Uterus (tissue), 4 donors: ENCODE measurements around the gene CASZ1. TPM values are rescaled to one million over a fixed set of nuclear protein-coding genes. Genes with fewer than 3 reads are reported as not detected.
A peak's percentile ranks its signal among the peaks of the same experiment; 100 is the strongest.

Experiments
- DNase-seq, 2 donors: peaks; one replicate each; pipeline ENCODE4 v3.0.0-alpha.2; 2019 to 2020
- H3K27ac ChIP-seq, 2 donors: fragments of 200-600 bp; sonication (generic); 1 replicate in 1 of 2; 2 replicates in 1 of 2; pipeline ENCODE4 v1.5.1; 2016 to 2018
- H3K27me3 ChIP-seq, 2 donors: fragments of 200-600 bp; sonication (generic); one replicate each; pipeline ENCODE4 v1.5.1; 2018 to 2019; ENCODE audit warnings: control low read depth in 1 of 2
- H3K36me3 ChIP-seq, 2 donors: fragments of 200-600 bp; sonication (generic); one replicate each; pipeline ENCODE4 v1.5.1; 2019; ENCODE audit warnings: control low read depth in 1 of 2
- H3K4me1 ChIP-seq, 2 donors: fragments of 200-600 bp; sonication (generic); one replicate each; pipeline ENCODE4 v1.5.1; 2018 to 2019; ENCODE audit warnings: control low read depth in 1 of 2
- H3K4me3 ChIP-seq, 2 donors: fragments of 200-600 bp; sonication (generic); 1 replicate in 1 of 2; 2 replicates in 1 of 2; pipeline ENCODE4 v1.5.1; 2018 to 2019; ENCODE audit warnings: mild to moderate bottlenecking in 1 of 2
- H3K9me3 ChIP-seq, 2 donors: fragments of 200-600 bp; sonication (generic); one replicate each; pipeline ENCODE4 v1.5.1; 2019; ENCODE audit warnings: control low read depth in 1 of 2
- CTCF ChIP-seq, 4 experiments: fragments of 200-600 bp in 2 of 4; fragments of 450-650 bp in 2 of 4; sonication (generic) in 2 of 4; IDR thresholded peaks; one replicate each; pipeline ENCODE4 v1.5.1; 2016 to 2019; ENCODE audit warnings: antibody characterized with exemption in 4 of 4, mild to moderate bottlenecking in 2 of 4, moderate library complexity in 1 of 4
- POLR2A ChIP-seq, 2 donors: fragments of 450-650 bp; IDR thresholded peaks; one replicate each; pipeline ENCODE4 v1.6.1; 2016; ENCODE audit warnings: antibody characterized with exemption in 2 of 2, mild to moderate bottlenecking in 1 of 2, moderate library complexity in 1 of 2
- intact Hi-C: fragments of 100-400 bp; cut with DNase I; formaldehyde crosslinking; loops from one replicate; pipeline ENCODE4 v1.15.1; 2023; ENCODE audit warnings: low total_unique reads
- total RNA-seq, 4 donors: library from RNA; depleted of rRNA in 3 of 4; stranded (reverse); fragments of >200 nt in 3 of 4; gene quantifications; one replicate each; pipeline versions ENCODE4 v1.1.0 to v1.2.4, GENCODE V29; 2014 to 2023
- donor health status: DM: yes; HTN: yes; CAD: no.

The CASZ1 gene
- total RNA-seq, 4 donors from 2014 or later: 0.59 to 49.2 (median 3.9) TPM

GRCh38 chr1:10629091-10629815, 167.2 kb downstream of the CASZ1 start:
- DNase-seq: peak in 1 of 2 donors; percentile 19
- no peaks in the 10 kb centered on the region for H3K27me3 ChIP-seq
- H3K36me3 ChIP-seq: no peaks in the 10 kb centered on the region
- H3K4me3 ChIP-seq: no peak overlapping the region
- no peak for TF ChIP-seq CTCF (IDR thresholded peaks at IDR 0.05)
- no peak for TF ChIP-seq POLR2A (IDR thresholded peaks at IDR 0.05)
- H3K9me3 ChIP-seq: no peaks in the 10 kb centered on the region
- intact Hi-C loops: no loop called here
- peaks cover 0 to under 1% of the 10 kb centered on the region in 2 donors for H3K4me1 ChIP-seq
- H3K27ac ChIP-seq: peak overlapping the region; percentile 50 to 65

- H3K4me1 ChIP-seq: no peaks in the 10 kb centered on the region
- peak overlapping the region; percentile 50 to 65 for H3K27ac ChIP-seq
- no peak for TF ChIP-seq CTCF (IDR thresholded peaks at IDR 0.05)
- no peak for TF ChIP-seq POLR2A (IDR thresholded peaks at IDR 0.05)
- no peaks in the 10 kb centered on the region for H3K27me3 ChIP-seq
- H3K36me3 ChIP-seq: no peaks in the 10 kb centered on the region
- no peak overlapping the region for H3K4me3 ChIP-seq
- DNase-seq: peak; percentile 74 to 76
- intact Hi-C loops: no loop called here
- no peaks in the 10 kb centered on the region for H3K9me3 ChIP-seq
Observed at GRCh38 chr1:10628685-10629084, 167.8 kb downstream of the CASZ1 start.

- H3K27me3 ChIP-seq: no peaks in the 10 kb centered on the region
- H3K9me3 ChIP-seq: no peaks in the 10 kb centered on the region
- intact Hi-C loops: no loop called here
- no peak overlapping the region for H3K4me3 ChIP-seq
- DNase-seq: peak in 1 of 2 donors; percentile 8
- no peaks in the 10 kb centered on the region for H3K36me3 ChIP-seq
- H3K27ac ChIP-seq: no peak overlapping the region
- H3K4me1 ChIP-seq: no peaks in the 10 kb centered on the region
- TF ChIP-seq POLR2A (IDR thresholded peaks at IDR 0.05): no peak
- no peak for TF ChIP-seq CTCF (IDR thresholded peaks at IDR 0.05)
Observed at GRCh38 chr1:10626791-10627410, 169.5 kb downstream of the CASZ1 start.

- no peaks in the 10 kb centered on the region for H3K27me3 ChIP-seq
- H3K4me1 ChIP-seq: no peaks in the 10 kb centered on the region
- H3K36me3 ChIP-seq: no peaks in the 10 kb centered on the region
- intact Hi-C loops: no loop called here
- TF ChIP-seq POLR2A (IDR thresholded peaks at IDR 0.05) (no peak), CTCF (IDR thresholded peaks at IDR 0.05) (no peak)
- peak in 1 of 2 donors; percentile 12 for DNase-seq
- peak overlapping the region; percentile 38 to 44 for H3K27ac ChIP-seq
- no peak overlapping the region for H3K4me3 ChIP-seq
- H3K9me3 ChIP-seq: no peaks in the 10 kb centered on the region
Observed at GRCh38 chr1:10626131-10626731, 170.2 kb downstream of the CASZ1 start.

- Histone ChIP-seq H3K9me3 (no peaks in the 10 kb centered on the region), H3K4me3 (no peak overlapping the region), H3K36me3 (no peaks in the 10 kb centered on the region), H3K27me3 (no peaks in the 10 kb centered on the region), H3K27ac (peak overlapping the region; percentile 38 to 44), H3K4me1 (no peaks in the 10 kb centered on the region)
- TF ChIP-seq POLR2A (IDR thresholded peaks at IDR 0.05) (no peak), CTCF (IDR thresholded peaks at IDR 0.05) (no peak)
- peak; percentile 10 to 11 for DNase-seq
- intact Hi-C loops: no loop called here
Observed at GRCh38 chr1:10625554-10625953, 170.9 kb downstream of the CASZ1 start.
